MCF 10A (cell line): Measurements from ENCODE around the gene MAP3K4. TPM values are rescaled to one million over a fixed set of nuclear protein-coding genes. Genes with fewer than 3 reads are reported as not detected.

Experiments used
- BruUV-seq: library from RNA; stranded (reverse); fragments of 400-500 nt; replicated peaks from 2 replicates; lab custom pipeline; 2021; lab: Mats Ljungman, UMichigan
- CTCF ChIA-PET: fragments of 300-600 bp; sonication (Branson Sonifier 250); formaldehyde crosslinking; extraction: SDS; loops from one replicate; lab custom pipeline; 2021; ENCODE audit warnings: antibody characterized with exemption, inconsistent platforms; lab: Yijun Ruan, JAX
- POLR2A ChIA-PET: fragments of 300-600, 350-650 bp; sonication (Branson Sonifier 250); formaldehyde crosslinking; extraction: SDS; loops from one replicate; lab custom pipeline; 2020; ENCODE audit warnings: antibody characterized with exemption, inconsistent platforms; lab: Yijun Ruan, JAX
- DNase-seq: peaks from one replicate; pipeline ENCODE4 v3.0.0-alpha.2; 2018; ENCODE audit not compliant: unreplicated experiment
- H3K27ac Mint-ChIP-seq: one replicate; pipeline ENCODE4 v1.8.0; 2022; ENCODE audit warnings: mild to moderate bottlenecking, low read depth, mixed read lengths; ENCODE audit not compliant: unreplicated experiment
- H3K27me3 Mint-ChIP-seq: one replicate; pipeline ENCODE4 v1.8.0; 2022; ENCODE audit warnings: mixed read lengths; ENCODE audit not compliant: insufficient read depth, unreplicated experiment
- H3K36me3 Mint-ChIP-seq: one replicate; pipeline ENCODE4 v1.8.0; 2022; ENCODE audit warnings: mild to moderate bottlenecking, moderate library complexity, mixed read lengths; ENCODE audit not compliant: insufficient read depth, unreplicated experiment
- H3K4me1 Mint-ChIP-seq: one replicate; pipeline ENCODE4 v1.8.0; 2022; ENCODE audit warnings: mixed read lengths; ENCODE audit not compliant: insufficient read depth, unreplicated experiment
- H3K4me3 Mint-ChIP-seq: one replicate; pipeline ENCODE4 v1.8.0; 2022; ENCODE audit warnings: mild to moderate bottlenecking, moderate library complexity, mixed read lengths; ENCODE audit not compliant: unreplicated experiment
- H3K9me3 Mint-ChIP-seq: one replicate; pipeline ENCODE4 v1.8.0; 2022; ENCODE audit warnings: mixed read lengths; ENCODE audit not compliant: unreplicated experiment
- CTCF ChIP-seq: fragments of 200-600 bp; IDR thresholded peaks from one replicate; pipeline ENCODE4 v1.8.0; 2022; ENCODE audit warnings: antibody characterized with exemption, mild to moderate bottlenecking; ENCODE audit not compliant: unreplicated experiment
- intact Hi-C: fragments of 100-400 bp; cut with micrococcal nuclease; formaldehyde crosslinking; loops from 2 replicates; pipeline ENCODE4 v1.14.1; 2022
- total RNA-seq: library from RNA; stranded (reverse); gene quantifications from 2 replicates; pipeline ENCODE4 v1.2.3, GENCODE V29; 2022

The MAP3K4 gene
- total RNA-seq, 1 experiment from 2014 or later, result 38.7 TPM

DNA sequence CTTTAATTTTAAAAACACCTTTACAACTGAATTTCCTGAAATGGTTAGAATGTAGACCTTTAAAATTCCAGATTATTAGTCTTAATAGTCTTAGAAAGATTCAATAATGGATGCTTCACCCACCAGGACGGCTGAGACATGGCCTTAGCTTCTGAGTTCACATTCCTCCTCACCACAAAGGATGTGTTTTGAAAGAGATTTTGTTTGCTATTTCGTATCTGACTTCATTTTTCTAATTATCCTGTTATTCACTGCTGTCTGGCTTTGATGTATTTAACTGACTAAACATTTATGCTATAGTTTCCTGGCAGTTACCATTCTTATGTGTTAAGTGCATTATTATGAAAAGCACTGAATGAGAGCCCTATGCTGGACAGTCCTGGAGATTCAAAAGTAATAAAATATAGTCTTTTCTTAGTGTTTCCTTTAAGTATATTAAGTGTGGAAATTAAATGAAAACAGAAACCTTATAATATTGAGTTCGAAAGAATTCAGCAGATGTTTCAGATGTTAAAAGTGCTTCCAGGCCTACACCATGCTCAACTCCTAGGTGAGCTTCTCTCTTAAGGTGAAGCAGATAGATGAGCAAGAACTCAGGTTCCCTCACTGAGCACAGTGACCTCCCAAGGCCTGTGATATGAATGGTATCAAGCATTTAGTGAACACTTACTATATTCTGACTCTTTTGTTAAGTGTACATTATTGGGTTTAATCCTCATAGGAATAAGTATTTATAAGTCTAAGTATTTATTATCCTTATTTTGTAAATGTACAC is 40.3 kb downstream of the MAP3K4 start:
- Mint-ChIP-seq H3K4me3 (no peak overlapping the region), H3K27me3 (no peaks in the 10 kb centered on the region), H3K27ac (peak overlapping the region; percentile 72), H3K36me3 (peaks cover 14% of the 10 kb centered on the region), H3K9me3 (no peaks in the 10 kb centered on the region), H3K4me1 (peaks cover 37% of the 10 kb centered on the region)
- ChIA-PET CTCF (interaction anchor here (0.8 to 2.2 kb wide), 3 partner anchors 101 to 313 kb away, joined by 3 to 9 read pairs (median 5); no protein-coding TSS in a partner anchor), POLR2A (interaction anchor here (0.6 to 3.1 kb wide), 5 partner anchors 11 to 211 kb away, joined by 3 to 22 read pairs (median 3); partner anchors contain the start of gene MAP3K4)
- intact Hi-C loops, result loop anchor here (5.0 kb wide), 1 partner anchor 40 kb away; the partner anchor contains the start of gene MAP3K4
- DNase-seq, result peak; percentile 25
- BruUV-seq, result no TSS peak
- TF ChIP-seq CTCF, result no peak

GRCh38 chr6:161033667-161034066 is 42.1 kb downstream of the MAP3K4 start:
- Mint-ChIP-seq H3K4me1 (peaks cover 46% of the 10 kb centered on the region), H3K9me3 (no peaks in the 10 kb centered on the region), H3K4me3 (peak overlapping the region; percentile 68), H3K27me3 (no peaks in the 10 kb centered on the region), H3K27ac (peak overlapping the region; percentile 87), H3K36me3 (peaks cover 19% of the 10 kb centered on the region)
- ChIA-PET POLR2A (interaction anchor here (0.6 to 3.1 kb wide), 6 partner anchors 13 to 42 kb away, joined by 3 to 22 read pairs (median 5); partner anchors contain the start of gene MAP3K4), CTCF (interaction anchor here (0.8 to 1.3 kb wide), 4 partner anchors 12 to 117 kb away, joined by 3 to 7 read pairs (median 4); no protein-coding TSS in a partner anchor)
- TF ChIP-seq CTCF, result no peak
- no TSS peak for BruUV-seq
- intact Hi-C loops, result loop anchor here (5.0 kb wide), 1 partner anchor 41 kb away; the partner anchor contains the start of gene MAP3K4
- peak; percentile 61 for DNase-seq

GRCh38 chr6:161035182-161035980 is 43.8 kb downstream of the MAP3K4 start:
- no peak overlapping the region for H3K4me3 Mint-ChIP-seq
- no peak overlapping the region for H3K27ac Mint-ChIP-seq
- intact Hi-C loops, result no loop called here
- DNase-seq, result no peak
- CTCF ChIA-PET, result interaction anchor here (0.6 to 1.2 kb wide), 3 partner anchors 10 to 338 kb away, joined by 3 to 4 read pairs (median 3); no protein-coding TSS in a partner anchor
- no peaks in the 10 kb centered on the region for H3K27me3 Mint-ChIP-seq
- peaks cover 36% of the 10 kb centered on the region for H3K4me1 Mint-ChIP-seq
- no TSS peak for BruUV-seq
- POLR2A ChIA-PET, result interaction anchor here (0.9 to 1.6 kb wide), 2 partner anchors 12 to 13 kb away, joined by 3 to 4 read pairs; no protein-coding TSS in a partner anchor
- no peaks in the 10 kb centered on the region for H3K9me3 Mint-ChIP-seq
- H3K36me3 Mint-ChIP-seq, result peaks cover 12% of the 10 kb centered on the region
- TF ChIP-seq CTCF, result no peak
